Mucosa of descending colon (tissue), 3 donors: Measurements from ENCODE around the gene NR6A1. TPM values are rescaled to one million over a fixed set of nuclear protein-coding genes. Genes with fewer than 3 reads are reported as not detected.

Experiments
- ATAC-seq: fragments of 200-7000 bp; cut with Tn5 transposase; one replicate; pipeline ENCODE4 v1.9.1; 2020; ENCODE audit warnings: mild to moderate bottlenecking, moderate library complexity
- DNase-seq, 3 donors: peaks; one replicate each; pipeline ENCODE4 v3.0.0-alpha.2; 2020
- H3K36me3 ChIP-seq: fragments of 200-600 bp; one replicate; pipeline ENCODE4 v1.8.0; 2021; ENCODE audit warnings: low read depth, mild to moderate bottlenecking
- H3K4me1 ChIP-seq: fragments of 200-600 bp; one replicate; pipeline ENCODE4 v1.8.0; 2021; ENCODE audit warnings: low read depth, mild to moderate bottlenecking
- H3K4me3 ChIP-seq: fragments of 200-600 bp; one replicate; pipeline ENCODE4 v1.8.0; 2021; ENCODE audit warnings: mild to moderate bottlenecking
- H3K9me3 ChIP-seq: fragments of 200-600 bp; one replicate; pipeline ENCODE4 v1.8.0; 2021; ENCODE audit warnings: mild to moderate bottlenecking
- CTCF ChIP-seq: fragments of 200-600 bp; IDR thresholded peaks from one replicate; pipeline ENCODE4 v1.8.0; 2022; ENCODE audit warnings: antibody characterized with exemption, mild to moderate bottlenecking
- intact Hi-C, 2 donors: fragments of 100-400 bp; cut with DNase I in 1 of 2; cut with micrococcal nuclease in 1 of 2; formaldehyde crosslinking; loops; one replicate each; pipeline versions ENCODE4 v1.11.0 to v1.11.1; 2022; cut with DNase I, micrococcal nuclease
- total RNA-seq, 3 donors: library from RNA; stranded (reverse); fragmentation: NEBNext Ultra II Directional in 2 of 3; extraction: Animal tissue kit (Norgen Biotek cat#: 25700) in 2 of 3; gene quantifications; one replicate each; pipeline versions ENCODE4 v1.2.1 to v1.2.4, GENCODE V29; 2021 to 2023
- donor health status: DM: no; HTN: no; CAD: no; lungs with moderate emphysema.
- donor health status: DM: no; HTN: no; CAD: no.
- donor health status: DM: no; HTN: yes; CAD: no.

Gene NR6A1
- total RNA-seq, 3 donors from 2014 or later = 5.6 to 8.4 (median 7.0) TPM

GRCh38 chr9:124666642-124667041 lies 104.5 kb downstream of the NR6A1 start:
- no peak overlapping the region for H3K4me3 ChIP-seq
- no peak for TF ChIP-seq CTCF
- peaks cover 6% of the 10 kb centered on the region for H3K4me1 ChIP-seq
- intact Hi-C loops = no loop called here
- ATAC-seq (no peak), DNase-seq (no peak)
- H3K9me3 ChIP-seq = no peaks in the 10 kb centered on the region
- no peaks in the 10 kb centered on the region for H3K36me3 ChIP-seq

- ATAC-seq (peak; percentile 89), DNase-seq (no peak)
- intact Hi-C loops = no loop called here
- no peak overlapping the region for H3K4me3 ChIP-seq
- no peaks in the 10 kb centered on the region for H3K9me3 ChIP-seq
- H3K4me1 ChIP-seq = peaks cover 6% of the 10 kb centered on the region
- TF ChIP-seq CTCF = no peak
- no peaks in the 10 kb centered on the region for H3K36me3 ChIP-seq
Measured at GRCh38 chr9:124665391-124666058, 105.6 kb downstream of the NR6A1 start.

GRCh38 chr9:124664143-124664542 lies 107.0 kb downstream of the NR6A1 start:
- H3K4me3 ChIP-seq = no peak overlapping the region

GRCh38 chr9:124663046-124663961 lies 107.8 kb downstream of the NR6A1 start:
- Histone ChIP-seq H3K4me1 (peaks cover 16% of the 10 kb centered on the region), H3K4me3 (no peak overlapping the region), H3K9me3 (no peaks in the 10 kb centered on the region), H3K36me3 (no peaks in the 10 kb centered on the region)
- DNase-seq (no peak), ATAC-seq (no peak)
- intact Hi-C loops = no loop called here
- TF ChIP-seq CTCF = no peak

More at GRCh38 chr9:124664143-124664542, 107.0 kb downstream of the NR6A1 start:
- Histone ChIP-seq H3K9me3 (no peaks in the 10 kb centered on the region), H3K36me3 (no peaks in the 10 kb centered on the region), H3K4me1 (peaks cover 16% of the 10 kb centered on the region)
- DNase-seq (no peak), ATAC-seq (no peak)
- TF ChIP-seq CTCF = no peak
- intact Hi-C loops = no loop called here

- ATAC-seq (no peak), DNase-seq (no peak)
- intact Hi-C loops = no loop called here
- Histone ChIP-seq H3K36me3 (no peaks in the 10 kb centered on the region), H3K9me3 (no peaks in the 10 kb centered on the region), H3K4me1 (peaks cover 21% of the 10 kb centered on the region), H3K4me3 (no peak overlapping the region)
- TF ChIP-seq CTCF = no peak
Measured at GRCh38 chr9:124662561-124662960, 108.5 kb downstream of the NR6A1 start.
